Left lobe of liver (tissue), 2 donors: ENCODE data around the gene NID2. TPM values are rescaled to one million over a fixed set of nuclear protein-coding genes. Genes with fewer than 3 reads are reported as not detected.

Experiments used
- ATAC-seq: fragments of 200-7000 bp; cut with Tn5 transposase; one replicate; pipeline ENCODE4 v1.9.1; 2020; ENCODE audit warnings: mild to moderate bottlenecking, moderate library complexity
- DNase-seq: peaks from one replicate; pipeline ENCODE4 v3.0.0-alpha.2; 2020; ENCODE audit warnings: low spot score
- total RNA-seq: library from RNA; stranded (reverse); gene quantifications from one replicate; pipeline ENCODE4 v1.2.1, GENCODE V29; 2021
- donor health status: DM: no; HTN: no; CAD: no; lungs with moderate emphysema.
- donor health status: DM: no; HTN: yes; CAD: no.

The NID2 gene
- total RNA-seq, 1 donor from 2014 or later, result 2.6 TPM

- ATAC-seq (no peak), DNase-seq (no peak)
Observed at GRCh38 chr14:52032204-52032801, 36.6 kb downstream of the NID2 start.

GRCh38 chr14:52031781-52032180, 37.1 kb downstream of the NID2 start:
- no peak for DNase-seq

GRCh38 chr14:52029881-52030280, 39.0 kb downstream of the NID2 start:
- DNase-seq (no peak), ATAC-seq (no peak)

More at GRCh38 chr14:52031781-52032180, 37.1 kb downstream of the NID2 start:
- no peak for ATAC-seq

GRCh38 chr14:52026901-52027300, 42.0 kb downstream of the NID2 start:
- DNase-seq, result no peak
- ATAC-seq, result peak; percentile 12

- no peak for DNase-seq
- ATAC-seq, result no peak
Observed at GRCh38 chr14:52026017-52026660, 42.7 kb downstream of the NID2 start.

GRCh38 chr14:52025310-52025709, 43.5 kb downstream of the NID2 start:
- DNase-seq, result no peak
- ATAC-seq, result peak; percentile 81

- ATAC-seq (no peak), DNase-seq (no peak)
Observed at GRCh38 chr14:52023518-52023917, 45.3 kb downstream of the NID2 start.

GRCh38 chr14:52021957-52022600, 46.8 kb downstream of the NID2 start:
- peak; percentile 30 for ATAC-seq
- DNase-seq, result no peak

GRCh38 chr14:52020866-52021717, 47.8 kb downstream of the NID2 start:
- ATAC-seq (no peak), DNase-seq (no peak)

GRCh38 chr14:52020161-52020714, 48.6 kb downstream of the NID2 start:
- ATAC-seq (no peak), DNase-seq (no peak)

GRCh38 chr14:52018970-52019369, 49.9 kb downstream of the NID2 start:
- ATAC-seq (no peak), DNase-seq (no peak)

GRCh38 chr14:52018252-52018651, 50.6 kb downstream of the NID2 start:
- no peak for ATAC-seq
- DNase-seq, result no peak

- DNase-seq (no peak), ATAC-seq (peak; percentile 78)
Observed at GRCh38 chr14:52015411-52016030, 53.3 kb downstream of the NID2 start.

- DNase-seq (no peak), ATAC-seq (no peak)
Observed at GRCh38 chr14:52014601-52015267, 54.1 kb downstream of the NID2 start.

GRCh38 chr14:52013984-52014600, 54.8 kb downstream of the NID2 start:
- DNase-seq (no peak), ATAC-seq (peak; percentile 27)

GRCh38 chr14:52012635-52013034, 56.2 kb downstream of the NID2 start:
- no peak for DNase-seq

GRCh38 chr14:52011523-52011922, 57.3 kb downstream of the NID2 start:
- ATAC-seq (no peak), DNase-seq (no peak)

More at GRCh38 chr14:52012635-52013034, 56.2 kb downstream of the NID2 start:
- peak; percentile 70 for ATAC-seq

GRCh38 chr14:52010173-52010693, 58.6 kb downstream of the NID2 start:
- DNase-seq, result no peak
- ATAC-seq, result no peak

- no peak for ATAC-seq
- DNase-seq, result no peak
Observed at GRCh38 chr14:52008136-52008535, 60.7 kb downstream of the NID2 start.
